ENCODE data around the gene ATP2B3.

- no peak for TF ChIP-seq CTCF (IDR thresholded peaks at IDR 0.05)
- no peak for TF ChIP-seq POLR2A (IDR thresholded peaks at IDR 0.05)
Measured at GRCh38 chrX:153595859-153596857, 78.7 kb downstream of the ATP2B3 start.
